ENCODE data around the gene MAL.

MAL gene

GRCh38 chr2:95025406-95026319 lies at the start of gene MAL:
TSS of gene MAL (plus strand) at chr2:95025708. CDS start at chr2:95025793, 85 bp downstream.
- DNase-seq (ENCODE audit: extremely low read depth, low read depth), result no peak
- no peak for TF ChIP-seq CTCF (IDR thresholded peaks at IDR 0.05; ENCODE audit: low read depth, low read length)

GRCh38 chr2:94977826-94978225 lies 47.7 kb upstream of the MAL start:
- DNase-seq (ENCODE audit: extremely low read depth, low read depth), result no peak
- TF ChIP-seq CTCF (IDR thresholded peaks at IDR 0.05; ENCODE audit: low read depth, low read length), result no peak

GRCh38 chr2:94978917-94979316 lies 46.6 kb upstream of the MAL start:
- TF ChIP-seq CTCF (IDR thresholded peaks at IDR 0.05; ENCODE audit: low read depth, low read length), result no peak
- no peak for DNase-seq (ENCODE audit: extremely low read depth, low read depth)

GRCh38 chr2:94979406-94980375 lies 45.8 kb upstream of the MAL start:
- no peak for TF ChIP-seq CTCF (IDR thresholded peaks at IDR 0.05; ENCODE audit: low read depth, low read length)
- DNase-seq (ENCODE audit: extremely low read depth, low read depth), result no peak

GRCh38 chr2:94980406-94980805 lies 45.1 kb upstream of the MAL start:
- TF ChIP-seq CTCF (IDR thresholded peaks at IDR 0.05; ENCODE audit: low read depth, low read length), result no peak
- no peak for DNase-seq (ENCODE audit: extremely low read depth, low read depth)

- no peak for TF ChIP-seq CTCF (IDR thresholded peaks at IDR 0.05; ENCODE audit: low read depth, low read length)
- no peak for DNase-seq (ENCODE audit: extremely low read depth, low read depth)
Observed at GRCh38 chr2:94982156-94982555, 43.4 kb upstream of the MAL start.
